Activated CD8-positive, alpha-beta memory T cell treated with anti-CD3 and anti-CD28 coated beads, Interleukin-2, amount 50 U/mL, for 48 hours (primary cell): ENCODE data around the gene UTP20.

Experiments
- DNase-seq: peaks from one replicate; pipeline ENCODE4 v3.0.0-alpha.2; 2020

Gene UTP20

DNA sequence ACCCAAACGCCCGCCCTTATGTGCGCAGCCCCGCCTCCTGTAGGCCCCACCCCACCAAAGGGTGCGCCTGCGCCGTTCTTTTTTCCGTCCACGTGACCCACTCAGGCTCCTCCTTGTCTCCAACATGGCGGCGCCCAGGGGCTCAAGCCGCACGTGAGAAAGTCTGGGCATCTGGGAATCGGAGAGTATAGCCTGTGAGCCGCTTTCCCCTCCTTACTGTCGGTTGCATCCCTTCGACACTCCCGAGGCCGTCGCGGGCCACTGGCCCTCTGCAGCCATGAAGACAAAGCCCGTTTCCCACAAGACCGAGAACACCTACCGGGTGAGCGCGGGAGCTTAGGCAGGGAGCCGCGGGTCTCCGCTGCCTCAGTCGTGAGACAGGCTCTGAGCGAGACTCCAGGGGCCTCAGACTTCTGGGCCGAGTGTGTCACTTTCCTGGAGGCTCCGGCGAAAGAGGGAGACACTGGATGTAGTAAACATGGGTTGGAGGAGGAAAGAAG, at the start of gene UTP20:
UTP20 (plus strand) TSS at position 100 of the 500 bp plus-strand sequence; CDS start at position 278, 178 bp downstream.
- peak; percentile 96 for DNase-seq

- DNase-seq = no peak
These were observed 49.4 kb upstream of the UTP20 start for GRCh38 chr12:101230547-101230946.

DNA sequence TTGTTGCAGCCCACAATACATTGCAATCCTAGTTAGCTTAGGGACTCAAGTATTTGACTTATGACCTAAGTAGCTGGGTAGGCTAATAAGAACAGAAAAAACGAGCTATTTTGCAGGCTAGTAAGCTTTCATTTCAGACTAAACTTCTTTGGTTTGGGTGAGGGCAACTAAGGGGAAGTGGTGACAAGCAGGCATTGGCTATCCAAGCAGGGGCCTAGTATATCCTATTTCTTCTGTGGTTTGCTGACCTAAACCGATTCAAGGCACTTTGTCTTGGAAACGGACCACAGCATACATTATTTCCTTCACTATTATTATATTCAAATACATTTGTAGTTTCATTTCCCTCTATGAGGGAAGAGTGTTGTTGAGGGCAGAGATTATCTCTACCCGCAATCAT, 48.3 kb upstream of the UTP20 start:
- DNase-seq = no peak

DNA sequence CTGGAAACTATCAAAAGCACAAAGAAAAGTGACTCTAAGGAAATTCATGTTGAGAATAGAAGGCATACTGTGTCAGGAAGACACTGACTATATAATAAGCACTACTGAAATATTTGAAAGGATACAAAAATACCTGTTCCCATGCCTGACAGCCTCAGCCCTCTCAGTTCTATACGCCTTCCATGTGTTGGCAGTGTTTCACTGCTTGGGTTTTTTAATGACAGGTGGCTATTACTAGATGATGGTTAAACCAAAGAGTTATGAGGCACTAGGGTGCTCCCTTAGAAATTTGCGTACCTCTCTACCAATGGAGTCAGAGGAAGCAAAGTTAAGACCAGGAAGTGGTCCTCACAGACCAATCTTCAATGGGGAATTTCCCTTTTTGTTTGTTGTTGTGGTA, 44.2 kb upstream of the UTP20 start:
- DNase-seq = no peak

DNA sequence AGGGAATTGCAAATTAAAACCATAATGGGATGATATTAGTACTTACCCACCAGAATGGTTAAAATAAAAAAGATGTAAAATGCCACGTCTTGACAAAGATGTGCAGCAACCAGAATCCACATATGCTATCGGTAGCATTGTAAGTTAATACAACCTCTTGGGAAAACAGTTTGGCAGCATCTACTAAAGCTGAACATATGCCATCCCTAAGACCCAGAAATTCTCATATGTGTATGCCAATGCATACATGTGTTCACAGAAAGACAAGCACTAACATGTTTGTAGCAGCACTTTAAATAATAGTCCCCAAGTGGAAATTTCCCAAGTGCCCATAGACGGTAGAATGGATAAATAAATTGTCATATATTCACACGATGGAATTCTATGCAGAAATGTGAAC, 41.6 kb upstream of the UTP20 start:
- DNase-seq = no peak

DNA sequence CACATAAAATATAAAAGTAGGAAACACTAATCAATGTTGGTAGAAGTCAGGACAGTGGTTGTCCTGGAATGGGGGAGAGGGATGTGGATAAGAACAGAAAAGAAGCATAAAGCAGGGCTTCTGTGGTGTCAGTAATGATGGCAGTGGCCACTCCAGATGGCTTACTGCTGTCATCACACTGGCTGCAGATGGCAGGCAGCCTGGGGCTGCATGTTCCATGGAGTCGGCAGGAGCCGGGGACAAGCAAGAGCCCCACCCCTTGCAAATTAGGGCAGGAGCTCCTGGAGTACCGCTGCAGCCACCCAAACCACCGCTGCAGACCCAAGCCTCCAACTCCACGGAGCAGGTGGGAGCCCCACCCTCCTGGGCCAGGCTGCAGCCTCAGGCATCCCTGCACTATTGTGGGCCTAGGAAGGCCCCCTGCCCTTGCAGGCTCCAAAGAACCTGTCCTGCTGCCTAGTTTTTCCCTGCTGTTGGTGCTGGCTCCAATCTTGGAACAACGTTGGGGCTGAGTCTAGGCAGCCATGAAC, 41.0 kb upstream of the UTP20 start:
- no peak for DNase-seq

- no peak for DNase-seq
These were observed 36.8 kb upstream of the UTP20 start for GRCh38 chr12:101243074-101243473.

DNA sequence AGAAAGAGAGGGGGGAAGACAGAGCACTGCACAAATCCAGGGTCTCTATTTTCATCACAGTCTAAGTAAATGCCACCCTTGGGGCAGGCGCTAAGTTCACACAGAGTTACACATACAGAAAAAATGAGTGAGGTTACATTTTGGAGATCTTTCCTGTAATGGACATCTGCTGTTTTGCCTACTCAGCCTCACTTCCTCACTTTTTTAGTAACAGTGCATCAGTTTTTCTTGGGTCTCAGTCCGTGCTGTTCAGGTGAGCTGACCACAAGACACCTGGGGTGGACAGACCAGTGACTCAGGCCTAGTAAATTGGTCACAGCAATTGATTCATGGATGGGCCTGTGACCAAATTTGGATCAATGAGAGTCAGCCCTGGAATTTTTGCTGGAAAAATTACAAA, 36.3 kb upstream of the UTP20 start:
- DNase-seq = no peak

GRCh38 chr12:101256266-101256665, 23.6 kb upstream of the UTP20 start:
- DNase-seq = no peak

- no peak for DNase-seq
These were observed 22.5 kb upstream of the UTP20 start for GRCh38 chr12:101257357-101257756.

DNA sequence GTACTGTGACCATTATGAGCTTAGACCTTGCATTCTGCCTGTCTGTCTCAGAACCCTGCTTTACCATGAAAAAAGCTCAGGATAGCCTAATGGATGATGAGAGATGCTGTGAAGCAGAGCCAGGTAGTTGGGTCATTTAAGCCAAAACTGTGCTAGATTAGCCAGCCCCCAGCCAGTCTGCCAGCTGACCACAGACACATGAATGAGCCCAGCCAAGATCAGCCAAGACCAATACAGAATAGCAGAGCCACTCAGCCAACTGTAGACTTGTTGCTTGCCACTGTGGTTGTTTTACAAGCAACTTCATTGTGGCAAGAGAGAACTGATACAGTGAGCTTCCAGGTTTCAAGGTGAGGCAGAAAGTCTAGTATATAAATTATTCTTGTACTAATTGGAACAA, 12.8 kb upstream of the UTP20 start:
- no peak for DNase-seq

- no peak for DNase-seq
These were observed 3.5 kb upstream of the UTP20 start for GRCh38 chr12:101276433-101276832.

DNA sequence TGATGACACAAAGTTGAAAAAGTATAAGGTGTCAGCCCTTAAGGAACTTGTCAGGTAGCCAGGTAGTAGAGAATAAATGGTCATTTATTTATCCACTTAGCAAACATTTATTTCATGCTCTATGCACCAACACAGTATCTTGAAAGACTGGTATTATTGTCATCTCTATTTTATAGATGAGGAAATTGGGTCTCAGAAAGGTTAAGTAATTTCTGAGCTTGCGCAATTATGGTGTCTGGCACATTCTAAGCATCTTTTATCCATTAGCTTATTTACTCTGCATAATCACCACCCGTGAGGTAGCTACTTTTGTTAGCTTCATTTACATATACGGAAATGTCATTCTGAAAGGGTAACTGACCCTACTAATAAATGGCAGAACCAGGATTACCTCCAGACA, 2.5 kb upstream of the UTP20 start:
- no peak for DNase-seq

GRCh38 chr12:101287357-101287756, 7.5 kb downstream of the UTP20 start:
- no peak for DNase-seq

- no peak for DNase-seq
These were observed 17.8 kb downstream of the UTP20 start for GRCh38 chr12:101297661-101298060.

DNA sequence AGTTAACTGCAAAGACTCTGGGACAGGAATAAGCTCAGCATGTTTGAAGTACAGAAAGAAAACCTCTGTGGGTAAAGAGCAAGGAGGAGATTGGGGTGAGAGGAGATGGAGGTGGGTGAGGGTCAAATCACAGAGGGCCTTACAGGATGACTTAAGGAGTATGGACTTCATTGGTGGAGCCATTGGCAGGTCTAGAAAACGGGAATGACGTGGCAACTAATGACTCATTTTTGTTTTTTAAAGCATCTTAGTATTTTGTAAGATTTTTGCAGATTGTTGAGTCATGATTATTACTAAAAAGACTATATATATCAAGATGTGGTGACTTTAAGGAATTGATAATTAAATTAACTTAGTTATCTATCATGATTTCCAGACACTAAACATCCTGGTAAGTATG, 18.5 kb downstream of the UTP20 start:
- no peak for DNase-seq

GRCh38 chr12:101299346-101299745, 19.4 kb downstream of the UTP20 start:
- DNase-seq = no peak

GRCh38 chr12:101299931-101300330, 20.0 kb downstream of the UTP20 start:
- DNase-seq = no peak

GRCh38 chr12:101302741-101303140, 22.8 kb downstream of the UTP20 start:
- no peak for DNase-seq

DNA sequence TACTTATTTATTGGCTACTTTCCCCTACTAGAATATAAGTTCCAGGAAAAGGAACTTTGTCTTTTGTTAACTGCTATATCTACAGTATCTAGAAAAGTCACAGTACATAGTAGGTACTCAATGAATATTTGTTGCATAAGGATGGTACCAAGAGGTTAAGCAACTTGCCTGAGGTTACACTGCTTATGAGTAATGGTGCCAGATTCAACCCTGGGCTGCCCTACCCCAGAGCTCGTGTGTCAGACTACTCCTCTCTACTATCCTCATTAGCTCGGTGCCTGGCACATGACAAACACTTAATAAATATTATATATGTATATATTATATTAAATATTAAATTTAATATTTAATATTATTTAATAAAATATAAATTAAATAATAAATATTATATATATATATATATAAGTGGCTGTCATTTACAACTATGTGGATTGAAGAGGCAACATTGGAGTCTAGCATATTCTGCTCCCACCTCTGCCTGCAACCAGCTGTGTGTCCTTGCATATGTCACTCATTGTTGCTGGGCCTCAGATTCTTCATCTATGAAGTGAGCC, 25.4 kb downstream of the UTP20 start:
- no peak for DNase-seq

- DNase-seq = no peak
These were observed 25.9 kb downstream of the UTP20 start for GRCh38 chr12:101305794-101306193.

DNA sequence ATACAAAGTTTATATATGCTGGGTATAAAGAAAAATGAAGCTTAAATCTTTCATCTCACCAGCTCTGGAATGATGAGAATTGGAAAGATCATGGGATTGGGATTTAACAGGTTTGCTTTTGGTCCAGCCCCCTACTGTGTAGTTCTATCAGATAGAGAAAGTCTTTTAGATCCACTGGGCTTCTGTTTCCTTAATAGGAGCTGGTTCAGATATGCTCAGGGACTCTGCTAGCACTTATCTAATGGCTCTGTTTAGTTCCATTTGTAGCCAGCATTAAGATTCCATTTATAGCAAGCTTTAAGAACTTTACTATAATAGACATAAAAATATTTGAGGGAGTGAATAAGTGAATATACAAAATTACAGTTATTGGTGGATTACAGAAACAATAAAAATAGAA, 42.6 kb downstream of the UTP20 start:
- no peak for DNase-seq

- no peak for DNase-seq
These were observed 43.4 kb downstream of the UTP20 start for GRCh38 chr12:101323255-101323654.

GRCh38 chr12:101325590-101325989, 45.7 kb downstream of the UTP20 start:
- DNase-seq = no peak

DNA sequence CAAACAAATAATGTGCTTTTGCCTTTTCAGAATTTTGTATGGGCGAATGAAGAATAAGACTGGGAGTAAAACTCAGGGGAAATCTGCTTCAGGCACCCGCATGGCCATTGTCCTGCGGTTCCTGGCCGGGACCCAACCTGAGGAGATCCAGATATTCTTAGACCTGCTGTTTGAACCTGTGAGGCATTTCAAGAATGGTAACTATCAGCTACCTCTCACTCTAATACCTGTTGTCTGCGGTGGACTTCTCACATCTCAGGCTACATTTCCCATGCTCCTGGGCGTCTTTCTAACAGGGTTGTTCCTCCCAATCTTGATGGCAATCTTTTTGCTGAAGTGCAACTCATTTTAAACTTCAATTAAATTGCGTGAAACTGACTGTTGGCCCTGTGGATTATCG, 47.1 kb downstream of the UTP20 start:
- no peak for DNase-seq
